NCI-H1048 (cell line): Measurements from ENCODE around the gene C7orf57.
"Not testable (repeated sequence)": the region's sequence is repeated elsewhere in the genome, so short reads cannot be mapped to it uniquely, and the experiment has no call there.

Source experiments
- DNase-seq: peaks from one replicate; lab custom pipeline; 2025; lab: John Stamatoyannopoulos, UW

Gene C7orf57

DNA sequence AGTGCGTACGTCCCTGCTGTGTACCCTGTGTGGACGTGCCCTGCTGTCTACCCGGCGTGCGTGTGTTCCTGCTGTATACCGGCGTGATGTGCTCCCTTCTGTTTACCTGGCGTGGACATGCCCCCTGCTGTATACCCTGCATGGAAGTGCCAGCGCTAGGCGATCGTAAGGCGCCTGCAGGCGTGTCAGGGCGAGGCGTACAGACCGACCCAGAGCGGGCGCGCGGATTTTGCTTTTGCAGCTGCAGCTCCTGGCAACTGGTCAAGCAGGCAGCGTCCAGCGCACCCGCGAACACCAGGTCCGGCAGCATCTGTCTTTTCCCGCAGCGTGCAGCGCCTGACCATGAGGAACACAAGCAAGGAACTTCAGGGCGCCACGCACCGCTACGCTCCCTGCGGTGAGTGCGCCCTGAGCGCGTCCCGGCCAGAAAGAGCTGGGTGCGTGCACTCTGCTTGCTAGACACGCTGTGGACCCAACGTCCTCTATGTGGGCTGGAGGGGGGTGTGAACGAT, 680 bp downstream of the C7orf57 start:
- no peak for DNase-seq

DNA sequence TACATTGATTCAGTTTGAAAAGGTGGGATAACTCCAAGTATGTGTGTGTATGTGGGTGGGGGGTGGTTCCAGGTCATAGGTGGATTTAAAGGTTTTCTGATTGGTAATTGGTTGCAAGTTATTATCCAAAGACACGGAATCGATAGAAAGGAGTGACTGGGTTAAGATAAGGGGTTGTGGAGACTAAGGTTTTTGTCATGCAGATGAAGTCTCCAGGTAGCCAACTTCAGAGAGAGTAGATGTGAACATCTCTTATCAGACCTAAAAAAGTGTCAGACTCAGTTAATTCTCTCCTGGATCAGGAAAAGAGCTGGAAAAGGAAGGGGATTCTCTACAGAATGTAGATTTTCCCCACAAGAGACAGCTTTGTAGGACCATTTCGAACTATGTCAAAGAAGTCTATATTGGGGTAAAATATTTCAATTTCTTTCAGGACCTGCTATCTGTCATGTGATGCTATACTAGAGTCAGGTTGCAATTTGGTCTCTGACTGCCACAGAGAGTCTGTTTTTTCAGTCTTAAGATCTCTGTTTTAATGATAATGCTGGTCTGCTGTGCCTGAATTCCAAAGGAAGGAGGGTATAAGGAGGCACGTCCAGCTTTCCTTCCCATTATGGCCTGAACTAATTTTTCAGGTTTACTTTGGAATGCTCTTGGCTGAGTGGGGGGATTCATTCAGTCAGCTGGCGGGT, 3.6 kb downstream of the C7orf57 start:
- no peak for DNase-seq

DNA sequence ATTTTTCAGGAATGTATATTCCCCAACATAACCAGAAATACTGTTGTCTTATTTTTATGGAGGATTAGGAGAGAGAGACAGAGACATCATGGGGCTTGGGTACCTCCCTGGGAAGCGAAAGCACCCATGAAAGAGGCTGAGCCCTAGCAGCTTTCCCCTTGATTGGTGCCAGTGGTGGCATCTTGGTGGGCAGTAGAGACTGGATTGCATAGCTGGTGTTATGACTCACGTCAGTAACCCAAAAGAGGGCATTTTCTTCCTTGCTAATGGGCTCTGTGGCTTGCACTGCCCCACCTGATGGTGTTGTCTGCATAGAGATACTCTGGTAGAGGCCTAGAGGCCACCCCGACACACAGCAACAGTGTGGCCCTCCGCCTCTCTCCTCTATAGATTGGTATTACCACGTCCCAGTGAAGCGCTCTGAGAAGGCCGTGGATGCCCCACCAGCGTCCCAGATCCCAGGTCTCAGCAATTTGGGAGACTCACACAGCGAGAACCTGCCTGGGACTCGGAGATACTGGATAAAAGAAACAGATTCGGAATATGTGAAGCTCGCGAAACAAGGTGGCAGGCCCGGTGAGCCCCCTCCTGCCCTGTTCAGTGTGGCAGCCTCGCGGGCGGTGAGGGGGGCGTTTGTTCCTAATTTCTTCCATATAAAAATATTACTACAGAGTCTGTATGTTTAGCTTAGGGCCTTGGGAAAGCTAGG, 5.8 kb downstream of the C7orf57 start:
- DNase-seq: no peak

DNA sequence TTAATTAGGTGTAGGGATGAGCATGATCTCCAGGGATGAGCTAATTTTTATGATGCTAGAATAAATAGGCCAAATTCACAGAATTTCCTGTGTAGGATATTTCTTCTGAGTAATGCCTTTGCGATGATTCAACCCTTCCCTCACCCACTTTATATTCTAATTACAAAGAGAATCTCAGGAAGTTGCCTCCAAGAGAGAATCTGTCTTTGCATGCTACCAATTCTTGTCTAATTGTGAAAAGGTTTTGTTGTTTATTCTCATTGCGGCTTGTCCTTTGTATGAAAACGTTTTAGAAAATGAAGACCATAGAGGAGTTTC, 6.3 kb downstream of the C7orf57 start:
- DNase-seq: no peak

DNA sequence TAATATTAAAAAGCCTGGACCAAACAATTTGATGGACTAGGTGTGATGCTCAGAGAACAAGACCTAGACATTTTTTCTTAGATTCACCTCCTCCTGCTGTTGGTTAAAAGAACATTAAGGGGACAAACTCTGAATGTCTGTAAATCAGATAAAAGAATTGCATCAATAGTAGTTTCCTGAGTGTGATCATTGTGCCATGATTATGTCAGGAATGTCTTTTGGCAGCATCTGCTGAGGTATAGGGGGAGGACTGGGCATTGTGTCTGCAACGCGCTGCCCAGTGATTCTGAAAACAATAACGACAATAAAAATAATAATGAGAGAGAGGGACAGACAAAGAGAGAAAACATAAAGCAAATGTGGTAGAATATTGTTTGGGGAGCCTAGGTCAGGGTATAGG, 6.9 kb downstream of the C7orf57 start:
- no peak for DNase-seq

DNA sequence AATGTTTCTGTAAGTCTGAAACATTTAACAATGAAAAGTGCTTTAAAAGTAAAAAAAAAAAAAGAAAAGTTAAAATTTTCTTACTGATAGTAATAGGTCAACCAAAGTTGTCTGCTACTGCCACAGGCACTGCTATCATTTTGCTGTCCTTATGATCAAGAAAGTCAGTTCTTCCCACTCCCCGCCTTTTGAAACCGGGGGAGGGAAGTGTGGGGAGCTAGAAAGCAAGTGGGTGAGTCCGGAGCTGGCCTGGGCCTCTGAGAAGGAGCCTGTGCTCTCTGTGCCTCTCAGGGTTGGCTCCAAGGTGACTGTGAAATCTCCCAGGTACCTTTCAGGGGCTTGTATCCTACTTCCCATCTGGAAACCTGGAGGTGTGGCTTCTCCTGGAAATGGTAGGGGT, 7.3 kb downstream of the C7orf57 start:
- DNase-seq: no peak

DNA sequence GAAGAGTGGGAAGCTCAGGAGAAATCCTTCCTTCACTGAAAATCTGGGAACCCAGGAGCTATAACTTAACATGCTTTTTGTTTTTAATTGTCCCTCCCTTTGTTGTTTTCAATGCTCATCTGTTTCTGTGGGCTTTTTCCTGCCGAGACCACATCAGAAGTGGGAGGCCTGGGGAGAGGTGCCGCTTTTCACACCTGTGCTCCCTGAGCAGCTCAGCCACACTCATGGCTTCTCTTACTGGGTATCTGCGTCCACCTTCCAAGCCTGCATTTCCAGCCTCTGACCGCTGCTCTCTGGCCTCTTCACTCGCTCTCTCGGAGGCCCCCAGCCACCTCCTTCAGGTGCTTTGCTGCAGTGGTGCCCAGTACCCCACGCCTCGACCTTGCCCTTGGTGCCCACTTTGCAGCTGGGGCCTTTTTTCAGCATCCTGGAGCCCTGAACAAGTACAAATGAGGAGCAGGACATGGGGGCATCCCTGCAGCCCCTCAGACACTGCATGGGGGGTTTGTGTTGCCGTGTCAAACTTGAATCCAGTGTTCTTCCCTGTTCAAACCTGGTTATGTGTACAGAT, 9.9 kb downstream of the C7orf57 start:
- no peak for DNase-seq

DNA sequence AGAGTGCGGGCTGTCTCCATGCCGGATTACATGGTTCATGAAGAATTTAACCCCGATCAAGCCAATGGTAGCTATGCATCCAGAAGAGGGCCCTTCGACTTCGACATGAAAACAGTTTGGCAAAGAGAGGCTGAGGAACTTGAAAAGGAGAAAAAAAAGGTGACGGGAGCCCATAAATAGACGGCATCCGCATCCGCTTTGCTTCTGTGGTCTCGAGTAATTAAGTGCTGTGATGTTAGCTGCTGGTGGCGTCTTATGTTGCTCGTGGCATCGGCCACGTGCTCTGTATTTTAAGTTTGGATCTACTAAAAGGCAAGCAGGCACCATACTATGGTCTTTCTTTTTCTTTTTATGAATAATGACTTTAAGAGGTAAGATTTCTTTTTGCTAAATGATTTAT, 11.1 kb downstream of the C7orf57 start:
- no peak for DNase-seq

DNA sequence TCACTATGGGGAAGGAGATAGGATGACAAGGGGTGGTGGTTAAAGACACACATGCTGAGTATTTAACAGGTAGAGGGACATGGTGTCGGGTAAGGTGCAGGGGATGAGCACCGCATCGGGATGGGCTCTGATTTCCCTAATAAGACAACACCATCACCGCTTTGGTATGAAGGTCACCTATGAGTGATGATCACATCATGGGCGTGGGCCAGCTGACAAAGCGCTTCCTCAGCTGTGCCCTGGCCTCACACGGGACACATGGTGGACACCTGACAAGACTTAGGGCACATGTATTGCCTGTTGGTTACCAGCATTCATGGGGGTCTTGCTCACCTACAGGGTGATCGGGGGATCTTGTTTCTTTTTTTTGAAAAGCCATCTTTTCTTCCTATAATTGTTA, 12.8 kb downstream of the C7orf57 start:
- DNase-seq: no peak

DNA sequence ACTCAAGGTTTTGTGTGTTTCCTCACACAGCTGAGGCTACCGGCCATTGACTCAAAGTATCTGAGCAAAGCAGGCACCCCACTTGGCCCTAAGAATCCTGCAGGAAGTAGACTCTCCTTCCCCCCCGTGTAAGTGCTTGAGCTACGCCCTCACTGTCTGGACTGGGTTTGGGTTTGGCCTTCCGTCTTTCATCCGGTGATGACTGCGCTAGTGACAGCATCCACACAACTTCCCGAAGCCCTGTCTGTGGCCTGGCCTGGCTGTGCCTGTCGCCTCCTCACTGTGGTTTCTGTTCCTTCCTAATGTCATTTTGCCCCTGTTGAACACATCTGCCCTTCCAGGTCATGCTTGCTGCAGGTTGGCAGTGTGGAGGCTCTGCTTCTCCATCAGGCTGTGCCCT, 14.5 kb downstream of the C7orf57 start:
- DNase-seq: no peak

DNA sequence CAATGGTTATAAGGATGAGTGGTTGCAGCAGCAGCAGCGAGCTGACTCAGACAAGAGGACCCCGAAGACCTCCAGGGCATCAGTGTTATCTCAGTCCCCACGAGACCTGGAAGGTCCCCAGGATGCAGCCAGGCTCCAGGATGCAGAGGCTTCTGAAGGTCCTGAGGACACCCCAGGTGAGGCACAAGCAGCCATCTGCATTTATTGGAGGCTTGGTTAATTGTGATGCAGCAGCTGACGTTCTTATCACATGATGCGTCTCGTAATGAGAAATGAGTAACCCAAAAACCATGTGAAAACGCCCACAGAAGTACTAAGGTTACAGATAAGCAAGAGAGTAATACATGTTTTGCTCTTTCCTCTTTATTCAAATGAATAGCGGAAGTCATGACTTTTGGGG, 17.4 kb downstream of the C7orf57 start:
- DNase-seq: no peak

DNA sequence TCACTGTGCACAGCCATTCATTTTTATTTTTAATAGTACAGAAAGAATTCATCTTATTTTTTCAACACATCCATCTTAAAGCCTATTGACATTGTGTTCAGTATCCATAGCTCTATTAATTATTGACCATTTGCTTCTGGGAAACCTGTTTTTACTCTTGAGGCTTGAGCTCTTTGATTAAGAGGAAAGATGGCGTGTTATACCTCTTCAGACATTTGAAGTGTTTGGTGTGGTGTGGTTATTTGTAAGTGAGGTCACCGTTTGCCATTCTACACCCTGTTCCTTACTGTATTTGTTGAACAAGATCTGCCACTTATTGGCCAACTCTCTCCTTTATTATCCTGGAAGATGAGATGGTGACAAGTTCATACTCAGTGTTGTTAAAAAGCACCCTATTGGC, 18.4 kb downstream of the C7orf57 start:
- DNase-seq: no peak

DNA sequence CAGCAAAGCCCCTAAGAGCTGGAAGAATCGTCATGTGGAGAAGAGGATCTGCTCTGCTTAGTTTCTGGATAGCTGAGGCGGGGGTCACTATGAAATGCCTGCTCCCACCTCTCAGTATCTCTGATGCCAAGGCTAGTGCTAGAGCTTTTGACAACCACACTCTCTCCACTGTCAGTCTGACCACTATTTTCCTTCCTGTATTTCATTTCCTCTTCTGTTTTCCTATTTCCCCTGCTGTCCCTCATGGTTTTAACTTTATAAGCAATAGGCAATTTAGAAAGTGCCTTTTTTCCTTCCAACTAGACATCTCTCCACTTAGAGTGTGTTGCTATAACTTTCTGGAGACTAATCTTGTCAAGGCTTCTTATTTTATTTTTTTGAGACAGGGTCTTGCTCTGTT, 23.6 kb downstream of the C7orf57 start:
- no peak for DNase-seq

DNA sequence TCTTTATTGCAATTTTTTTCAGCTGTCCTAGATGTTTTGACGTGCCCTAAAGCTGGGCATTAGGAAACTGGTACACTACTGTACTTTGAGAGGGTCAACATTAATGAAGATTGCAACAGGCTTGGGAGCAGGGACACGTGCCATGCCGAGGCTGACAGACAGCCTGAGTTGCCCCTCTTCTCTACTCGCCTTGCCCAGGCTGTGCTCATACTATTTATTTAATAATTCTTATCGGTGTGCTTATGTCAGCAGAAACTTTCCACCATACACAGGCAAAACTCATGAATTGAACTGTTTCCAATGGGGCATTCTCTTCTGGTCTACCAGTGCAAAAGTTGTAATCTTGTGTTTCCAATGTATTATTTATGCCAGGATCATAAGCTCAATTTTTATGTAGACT, 24.4 kb downstream of the C7orf57 start:
- DNase-seq: no peak

DNA sequence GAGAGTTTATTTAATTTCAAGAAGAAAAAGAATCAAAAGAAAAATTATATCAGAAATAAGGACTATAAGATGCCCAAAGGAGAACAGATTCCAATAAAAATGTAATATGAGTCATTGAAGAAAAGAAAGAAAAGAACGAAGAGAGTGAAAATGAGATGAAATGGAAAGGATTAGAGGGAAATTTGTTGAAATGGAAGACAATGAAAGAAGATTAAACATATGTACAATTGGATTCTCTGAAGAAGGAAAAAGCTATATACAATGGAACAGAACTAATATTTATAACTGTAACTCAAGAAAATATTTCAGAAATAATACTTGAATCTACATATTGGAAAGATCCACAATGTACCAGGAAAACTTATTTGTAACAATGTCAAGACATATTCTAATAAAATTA, 28.6 kb downstream of the C7orf57 start:
- no peak for DNase-seq

DNA sequence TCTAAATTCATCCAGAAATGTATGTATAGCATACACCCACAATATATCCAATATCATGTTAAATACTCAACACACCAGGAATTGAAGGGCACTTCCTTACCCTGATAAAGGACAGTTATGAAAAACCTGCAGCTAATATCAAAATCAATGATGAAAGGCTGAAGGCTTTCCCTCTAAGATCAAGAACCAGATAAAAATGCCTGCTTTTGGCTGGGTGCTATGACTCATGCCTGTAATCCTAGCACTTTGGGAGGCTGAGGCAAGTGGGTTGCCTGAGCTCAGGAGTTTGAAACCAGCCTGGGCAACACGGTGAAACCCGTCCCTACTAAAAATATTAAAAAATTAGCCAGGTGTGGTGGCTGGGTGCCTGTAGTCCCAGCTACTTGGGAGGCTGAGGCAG, 32.1 kb downstream of the C7orf57 start:
- no peak for DNase-seq

DNA sequence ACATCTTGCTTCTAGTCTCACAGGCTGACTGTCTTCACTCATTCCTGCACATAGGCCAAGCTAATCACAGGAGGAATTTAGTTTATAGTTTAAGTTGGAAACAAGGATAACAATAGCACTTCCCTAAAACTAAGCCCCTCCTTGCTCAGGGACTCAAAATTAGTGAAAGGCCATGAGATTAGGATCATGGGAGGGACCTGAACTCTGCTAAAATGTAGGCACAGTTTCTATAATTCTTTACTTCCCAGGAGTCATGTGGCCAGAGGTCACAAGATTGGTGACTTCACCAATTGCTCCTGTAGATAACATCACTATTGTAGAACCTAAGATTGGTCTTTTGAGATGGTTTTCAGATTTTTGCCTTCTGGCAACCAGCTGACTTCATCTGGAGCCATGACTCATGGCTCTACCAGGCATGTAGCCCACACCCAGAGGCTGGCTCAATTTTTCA, 38.9 kb downstream of the C7orf57 start:
- no peak for DNase-seq

DNA sequence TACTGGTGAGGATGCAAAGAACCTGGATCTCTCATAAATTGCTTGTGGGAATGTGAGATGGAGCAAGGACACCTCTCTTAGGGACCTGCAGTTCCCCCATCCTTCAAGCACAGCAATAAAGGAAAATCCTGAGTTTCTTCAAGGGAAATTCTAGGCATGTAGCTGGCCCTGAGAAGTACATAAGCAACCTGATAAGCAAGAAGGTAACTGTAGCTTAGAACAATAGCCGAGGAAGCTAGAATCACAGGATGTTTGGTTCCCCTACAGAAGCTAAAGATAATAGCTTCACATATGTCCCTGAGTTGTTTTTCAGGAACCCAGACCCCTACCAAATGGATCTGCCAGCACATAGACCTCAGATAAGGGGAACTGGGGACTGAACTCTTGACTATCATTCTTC, 42.1 kb downstream of the C7orf57 start:
- DNase-seq: no peak

DNA sequence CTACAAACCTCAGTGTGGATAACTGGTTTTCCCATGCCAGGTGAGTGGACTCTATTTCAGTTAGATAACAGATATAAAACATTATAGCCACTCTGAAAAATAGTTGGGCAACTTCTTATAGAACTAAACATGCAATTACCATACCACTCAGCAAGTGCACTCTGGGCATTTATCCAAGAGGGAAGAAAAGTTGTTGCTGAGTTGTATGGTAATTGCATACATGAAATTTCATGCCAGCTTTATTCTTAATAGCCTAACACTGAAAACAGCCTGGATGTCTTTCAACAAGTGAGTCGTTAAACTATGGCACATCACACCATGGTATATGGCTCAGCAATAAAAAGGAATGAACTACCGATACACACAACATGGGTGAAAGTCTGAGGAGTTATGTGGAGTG, 43.1 kb downstream of the C7orf57 start:
- DNase-seq: no peak

DNA sequence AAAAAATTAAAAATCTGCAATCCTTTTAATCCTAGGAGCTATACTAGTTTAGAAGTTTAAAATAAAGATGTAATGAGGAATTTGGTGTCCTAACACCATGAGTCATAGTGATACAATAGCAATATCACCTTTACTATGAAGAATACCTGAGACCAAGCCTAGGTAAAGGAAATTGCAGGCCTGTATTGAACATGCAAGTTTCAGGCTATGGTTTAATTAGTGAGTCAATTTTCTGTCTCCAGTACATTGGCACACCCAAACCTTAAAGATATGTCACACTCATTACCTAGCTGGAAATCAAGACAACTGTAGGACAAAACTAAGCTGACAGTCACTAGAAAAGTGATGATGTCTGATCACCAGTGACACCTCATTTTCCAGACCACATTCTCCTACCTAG, 47.0 kb downstream of the C7orf57 start:
- not testable (repeated sequence) for DNase-seq

DNA sequence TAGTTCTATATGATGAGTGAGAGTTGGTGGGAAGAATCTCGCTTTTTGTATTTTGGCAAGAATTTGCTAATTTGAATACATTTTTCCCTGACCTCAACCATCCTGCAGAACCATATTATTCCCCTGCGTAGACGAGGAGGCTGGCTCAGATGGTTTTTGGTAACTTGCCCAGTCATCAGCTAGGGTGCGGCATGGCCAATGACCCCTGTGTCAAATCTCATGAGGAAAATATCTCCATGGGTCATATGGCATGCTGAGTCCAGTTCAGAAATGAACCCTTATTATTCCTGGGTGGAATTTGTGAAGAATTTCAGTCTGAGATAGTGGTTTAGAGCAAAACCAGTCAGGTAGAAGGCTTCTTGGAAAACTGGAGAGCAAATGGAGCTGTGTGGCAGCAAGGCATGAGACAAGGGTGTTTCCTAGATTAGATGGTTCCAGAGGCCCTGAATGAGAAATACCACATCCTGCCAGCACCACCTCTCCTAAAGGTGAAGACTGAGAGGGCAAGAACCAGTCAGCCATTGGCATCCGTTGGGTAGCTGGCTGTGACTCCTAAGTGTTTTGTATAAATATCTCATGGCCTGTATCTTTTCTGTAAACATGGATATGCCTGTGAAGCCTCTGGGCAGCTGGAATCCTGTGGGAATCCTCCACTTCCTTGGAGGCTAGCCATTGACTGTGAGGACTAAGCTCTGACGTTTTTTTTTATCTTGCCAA, 47.9 kb downstream of the C7orf57 start:
- DNase-seq: no peak

DNA sequence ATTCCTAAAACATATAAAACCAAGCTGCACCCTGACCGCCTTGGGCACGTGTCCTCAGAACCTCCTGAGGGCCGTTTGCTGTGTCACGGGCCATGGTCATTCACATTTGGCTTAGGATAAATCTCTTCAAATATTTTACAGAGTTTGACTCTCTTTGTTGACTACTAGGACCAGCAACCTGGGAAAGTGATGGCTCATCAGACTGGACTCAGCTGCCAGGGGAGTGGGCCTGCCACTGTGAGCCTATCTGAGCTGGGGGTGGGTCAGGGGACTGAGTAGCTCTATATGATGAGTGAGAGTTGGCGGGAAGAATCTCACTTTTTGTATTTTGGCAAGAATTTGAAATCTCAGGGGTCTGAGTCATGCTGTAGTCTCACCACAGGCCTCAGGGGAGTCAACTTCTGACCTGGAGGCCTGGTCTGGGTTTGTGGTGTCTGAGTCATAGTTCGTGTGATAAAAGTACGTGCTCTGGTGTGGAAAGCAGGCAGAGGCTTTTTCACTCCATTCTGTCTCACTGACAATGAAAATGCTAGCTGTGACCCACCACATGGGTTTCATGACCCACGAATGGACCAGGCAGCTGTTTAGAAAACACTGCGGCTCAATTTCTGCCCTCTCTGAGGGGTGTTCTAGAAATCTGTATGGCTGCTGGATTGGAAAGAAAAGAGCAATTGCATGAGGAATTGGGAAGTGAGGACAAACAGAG, 49.5 kb downstream of the C7orf57 start:
- DNase-seq: no peak
